A549 (cell line): ENCODE measurements around the gene ATP5F1D. TPM values are rescaled to one million over a fixed set of nuclear protein-coding genes. Genes with fewer than 3 reads are reported as not detected.

Experiments used
- ATAC-seq, 2 experiments: fragments of 200-7000 bp in 1 of 2; fragments of >200 bp in 1 of 2; cut with Nextera tagmentation in 1 of 2; cut with Tn5 transposase in 1 of 2; 3 replicates each; pipeline versions ENCODE4 v1.8.0 to v1.9.1; 2018 to 2020; ENCODE audit warnings: mild to moderate bottlenecking in 1 of 2, moderate library complexity in 1 of 2
- CTCF ChIA-PET: fragments of 300-600 bp; sonication (Branson Sonifier 250); formaldehyde crosslinking; extraction: SDS; loops from one replicate; lab custom pipeline; 2021; ENCODE audit warnings: antibody characterized with exemption, inconsistent platforms; lab: Yijun Ruan, JAX
- POLR2A ChIA-PET: fragments of 350-600 bp; formaldehyde crosslinking; extraction: SDS; loops from one replicate; lab custom pipeline; 2021; ENCODE audit warnings: antibody characterized with exemption, inconsistent platforms; lab: Yijun Ruan, JAX
- DNase-seq, 2 experiments: peaks; one replicate each; pipeline versions ENCODE4 v3.0.0 to v3.0.0-alpha.2; 2011 to 2016; ENCODE audit warnings: low read depth in 1 of 2, low spot score in 1 of 2
- FAIRE-seq: peaks from 2 replicates; lab custom pipeline; 2011; peaks lifted over from hg19 to GRCh38; lab: Jason Lieb, UNC
- H3K27ac ChIP-seq, 2 experiments: fragments of >200 bp; sonication (Bioruptor Twin); formaldehyde crosslinking; 3 replicates each; pipeline ENCODE4 v1.5.1; 2016 to 2017
- H3K4me1 ChIP-seq: fragments of >200 bp; sonication (Bioruptor Twin); formaldehyde crosslinking; 3 replicates; pipeline ENCODE4 v1.6.1; 2016
- H3K4me2 ChIP-seq: fragments of >200 bp; sonication (Bioruptor Twin); formaldehyde crosslinking; 3 replicates; pipeline ENCODE4 v1.6.1; 2016
- H3K4me3 ChIP-seq: fragments of >200 bp; sonication (Bioruptor Twin); formaldehyde crosslinking; 3 replicates; pipeline ENCODE4 v1.5.1; 2016
- H3K9me3 ChIP-seq: fragments of >200 bp; sonication (Bioruptor Twin); formaldehyde crosslinking; 3 replicates; pipeline ENCODE4 v1.6.1; 2016
- CBX8 ChIP-seq: fragments of 200-600 bp; sonication (generic); IDR thresholded peaks from 2 replicates; pipeline ENCODE4 v1.6.1; 2016
- CHD4 ChIP-seq: fragments of 200-600 bp; sonication (generic); IDR thresholded peaks from 2 replicates; pipeline ENCODE4 v1.6.1; 2016; ENCODE audit warnings: antibody characterized with exemption, mild to moderate bottlenecking, borderline replicate concordance
- EP300 ChIP-seq, 2 experiments: fragments of >200 bp; sonication (Bioruptor Twin); formaldehyde crosslinking; IDR thresholded peaks; 2 replicates in 1 of 2; 3 replicates in 1 of 2; pipeline ENCODE4 v1.6.1; 2016 to 2017
- ESRRA ChIP-seq: fragments of 150-350 bp; IDR thresholded peaks from 2 replicates; pipeline ENCODE4 v1.6.1; 2014; ENCODE audit warnings: mild to moderate bottlenecking, low read length, borderline replicate concordance
- FOXS1 ChIP-seq: fragments of 250-450 bp; sonication (Bioruptor Pico); IDR thresholded peaks from 2 replicates; pipeline ENCODE4 v1.5.0; 2020; ENCODE audit warnings: mild to moderate bottlenecking, moderate library complexity
- GATA3 ChIP-seq: IDR thresholded peaks from 2 replicates; pipeline ENCODE4 v1.6.1; 2012; ENCODE audit warnings: borderline replicate concordance
- JUN ChIP-seq, 2 experiments: fragments of >200 bp; sonication (Bioruptor Twin); formaldehyde crosslinking; IDR thresholded peaks; 2 replicates in 1 of 2; 3 replicates in 1 of 2; pipeline ENCODE4 v1.6.1; 2016 to 2017
- KDM1A ChIP-seq: fragments of 200-600 bp; sonication (generic); IDR thresholded peaks from 2 replicates; pipeline ENCODE4 v1.6.1; 2016; ENCODE audit warnings: low read depth, mild to moderate bottlenecking
- KDM5A ChIP-seq: fragments of 200-600 bp; sonication (generic); IDR thresholded peaks from 2 replicates; pipeline ENCODE4 v1.6.1; 2016; ENCODE audit warnings: antibody characterized with exemption, mild to moderate bottlenecking
- MAFK ChIP-seq: fragments of 450-650 bp; IDR thresholded peaks from 2 replicates; pipeline ENCODE4 v1.6.1; 2014; ENCODE audit not compliant: partially characterized antibody
- MAX ChIP-seq: IDR thresholded peaks from 2 replicates; pipeline ENCODE4 v1.6.1; 2012
- MAZ ChIP-seq: fragments of 150-350 bp; IDR thresholded peaks from 2 replicates; pipeline ENCODE4 v1.6.1; 2014; ENCODE audit warnings: antibody characterized with exemption, low read depth, low read length, borderline replicate concordance
- NFE2L2 ChIP-seq: fragments of 150-350 bp; conservative IDR thresholded peaks from 2 replicates; pipeline ENCODE4 v1.6.1; 2014; ENCODE audit warnings: low read length
- POLR2AphosphoS2 ChIP-seq: conservative IDR thresholded peaks from 2 replicates; pipeline ENCODE4 v1.6.1; 2012; ENCODE audit warnings: low read length, improper control_type of control experiment, inconsistent platforms
- RARB ChIP-seq: fragments of 250-450 bp; sonication (Bioruptor Pico); IDR thresholded peaks from 2 replicates; pipeline ENCODE4 v1.8.0; 2021; ENCODE audit warnings: mild to moderate bottlenecking, moderate library complexity
- RCOR1 ChIP-seq: fragments of 150-350 bp; IDR thresholded peaks from 2 replicates; pipeline ENCODE4 v1.6.1; 2014; ENCODE audit warnings: antibody characterized with exemption, low read length, low read depth
- USF2 ChIP-seq: fragments of 450-650 bp; IDR thresholded peaks from 2 replicates; pipeline ENCODE4 v1.6.1; 2014; ENCODE audit warnings: antibody characterized with exemption
- ZNF302 ChIP-seq: fragments of 250-450 bp; sonication (Bioruptor Pico); IDR thresholded peaks from 2 replicates; pipeline ENCODE4 v1.9.0; 2021; ENCODE audit warnings: inconsistent platforms, mild to moderate bottlenecking, moderate library complexity
- WGBS: methylation state at CpG from one replicate; pipeline ENCODE4 v1.1.6; 2017; ENCODE audit errors: missing lambda C conversion rate; 5-methylcytosine and 5-hydroxymethylcytosine counted together
- polyA plus RNA-seq, 4 experiments: library from polyadenylated mRNA; depleted of rRNA in 3 of 4; stranded (reverse); fragments of >200 nt; fragmentation: RNase III in 1 of 4; extraction: RNeasy Plus Mini Kit Qiagen cat#74134 plus additional on column Dnase treatment in 1 of 4; gene quantifications; 2 replicates in 3 of 4; 3 replicates in 1 of 4; pipeline ENCODE4 v1.2.3, GENCODE V29; 2011 to 2017
- TF ChIP-seq, protein P1 (sequence below): fragments of 250-450 bp; sonication (Bioruptor Pico); IDR thresholded peaks from 2 replicates; pipeline ENCODE4 v1.5.0; 2020; ENCODE audit warnings: low read depth, mild to moderate bottlenecking, moderate library complexity
- TF ChIP-seq, protein P2 (sequence below): IDR thresholded peaks from 2 replicates; pipeline ENCODE4 v1.6.1; 2012; ENCODE audit warnings: low read depth, borderline replicate concordance
- TF ChIP-seq, protein P3 (sequence below): fragments of 200-600 bp; sonication (generic); IDR thresholded peaks from 2 replicates; pipeline ENCODE4 v1.6.1; 2016; ENCODE audit warnings: antibody characterized with exemption, mild to moderate bottlenecking, moderate library complexity

The ATP5F1D gene
- polyA plus RNA-seq, 2 of the 4 experiments (the other 2 are of a cell fraction), result 28.7 to 96.9 TPM

DNA sequence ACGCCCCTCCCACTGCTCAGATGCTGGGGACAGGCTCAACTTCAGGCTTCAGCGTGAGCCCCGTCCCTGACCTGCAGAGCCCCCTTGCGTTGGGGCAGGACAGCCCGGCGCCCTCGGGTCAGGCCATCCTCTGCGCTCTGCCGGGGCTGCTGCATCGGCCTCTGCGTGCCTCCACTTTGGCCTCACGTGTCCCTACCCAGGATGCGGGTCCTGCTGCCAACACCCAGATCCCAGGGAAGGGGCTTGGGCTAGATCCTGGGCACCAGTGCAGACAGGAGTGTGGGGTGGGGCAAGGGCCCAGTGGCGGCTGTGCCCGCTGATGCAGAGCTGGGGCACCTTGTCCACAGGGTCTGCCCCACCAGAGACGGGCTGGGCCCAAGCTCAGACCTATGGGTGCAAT, 16.7 kb upstream of the ATP5F1D start:
- Histone ChIP-seq H3K4me2 (no peak overlapping the region), H3K9me3 (no peaks in the 10 kb centered on the region), H3K4me3 (no peak overlapping the region), H3K4me1 (peaks cover 14% of the 10 kb centered on the region; the same call in 1 of the 3 replicates), H3K27ac (no peak overlapping the region)
- ChIA-PET POLR2A (no interaction called here), CTCF (interaction anchor here (0.7 to 2.2 kb wide), 7 partner anchors 11 to 167 kb away, joined by 3 to 13 read pairs (median 5); no protein-coding TSS in a partner anchor)
- FAIRE-seq, result no peak
- TF ChIP-seq, protein P1, sequence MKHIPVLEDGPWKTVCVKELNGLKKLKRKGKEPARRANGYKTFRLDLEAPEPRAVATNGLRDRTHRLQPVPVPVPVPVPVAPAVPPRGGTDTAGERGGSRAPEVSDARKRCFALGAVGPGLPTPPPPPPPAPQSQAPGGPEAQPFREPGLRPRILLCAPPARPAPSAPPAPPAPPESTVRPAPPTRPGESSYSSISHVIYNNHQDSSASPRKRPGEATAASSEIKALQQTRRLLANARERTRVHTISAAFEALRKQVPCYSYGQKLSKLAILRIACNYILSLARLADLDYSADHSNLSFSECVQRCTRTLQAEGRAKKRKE (CRISPR knock-in tag), result no peak
- TF ChIP-seq RCOR1 (no peak), CBX8 (no peak), MAZ (no peak), KDM5A (no peak), EP300 (IDR thresholded peaks at IDR 0.05) (no peak), USF2 (no peak), GATA3 (no peak)
- WGBS, result 98% methylated on average over 14 of the region's 16 CpGs
- no peak for DNase-seq
- no peak for ATAC-seq

DNA sequence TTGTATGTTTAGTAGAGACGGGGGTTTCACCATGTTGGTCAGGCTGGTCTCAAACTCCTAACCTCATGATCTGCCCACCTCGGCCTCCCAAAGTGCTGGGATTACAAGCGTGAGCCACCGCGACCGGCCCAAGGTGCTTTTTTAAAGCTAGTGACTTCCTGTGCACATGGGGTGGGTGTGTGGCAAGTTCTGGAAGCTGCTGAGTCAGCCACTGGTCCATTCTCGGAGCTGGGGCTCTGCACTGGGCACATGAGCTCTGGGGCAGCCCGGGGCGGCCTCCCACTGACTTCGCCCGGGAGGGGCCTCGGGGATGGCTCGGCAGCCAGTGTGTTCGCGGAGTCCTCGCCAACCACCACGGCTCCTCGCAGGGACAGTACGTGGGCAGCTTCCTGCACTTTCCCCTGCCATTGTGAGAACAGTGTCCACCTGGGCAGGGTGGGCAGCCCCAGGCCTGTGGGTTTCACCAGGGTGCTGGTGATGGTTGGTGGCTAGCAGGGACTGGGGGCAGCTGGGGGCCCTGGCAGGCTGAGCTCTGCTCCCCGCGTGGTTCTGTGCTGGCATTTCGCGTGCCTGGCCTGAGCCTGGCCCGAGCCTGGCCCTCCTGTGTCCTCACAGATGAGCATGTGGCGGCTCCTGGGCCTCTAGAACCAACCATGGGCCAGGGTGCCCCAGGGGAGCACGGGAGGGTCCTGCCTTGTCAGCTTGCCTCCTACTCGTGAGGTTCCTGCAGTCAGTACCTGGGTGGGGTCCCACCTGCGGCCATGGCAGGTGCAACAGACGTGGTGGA, 15.9 kb upstream of the ATP5F1D start:
- ChIA-PET POLR2A (no interaction called here), CTCF (interaction anchor here (0.9 to 2.2 kb wide), 7 partner anchors 11 to 168 kb away, joined by 3 to 13 read pairs (median 5); partner anchors contain the start of gene ATP5F1D)
- no peak for FAIRE-seq
- WGBS, result 94% methylated on average over 10 of the region's 29 CpGs
- Histone ChIP-seq H3K4me1 (peaks cover 14% of the 10 kb centered on the region; the same call in 1 of the 3 replicates), H3K4me2 (no peak overlapping the region), H3K27ac (peak overlapping the region in 1 of 2 experiments; percentile 10; a peak in 1 of 6 replicates), H3K9me3 (no peaks in the 10 kb centered on the region), H3K4me3 (no peak overlapping the region)
- no peak for ATAC-seq
- peak; percentile 41 for TF ChIP-seq MAFK
- TF ChIP-seq, protein P2, sequence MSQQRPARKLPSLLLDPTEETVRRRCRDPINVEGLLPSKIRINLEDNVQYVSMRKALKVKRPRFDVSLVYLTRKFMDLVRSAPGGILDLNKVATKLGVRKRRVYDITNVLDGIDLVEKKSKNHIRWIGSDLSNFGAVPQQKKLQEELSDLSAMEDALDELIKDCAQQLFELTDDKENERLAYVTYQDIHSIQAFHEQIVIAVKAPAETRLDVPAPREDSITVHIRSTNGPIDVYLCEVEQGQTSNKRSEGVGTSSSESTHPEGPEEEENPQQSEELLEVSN, result no peak
- no peak for DNase-seq

DNA sequence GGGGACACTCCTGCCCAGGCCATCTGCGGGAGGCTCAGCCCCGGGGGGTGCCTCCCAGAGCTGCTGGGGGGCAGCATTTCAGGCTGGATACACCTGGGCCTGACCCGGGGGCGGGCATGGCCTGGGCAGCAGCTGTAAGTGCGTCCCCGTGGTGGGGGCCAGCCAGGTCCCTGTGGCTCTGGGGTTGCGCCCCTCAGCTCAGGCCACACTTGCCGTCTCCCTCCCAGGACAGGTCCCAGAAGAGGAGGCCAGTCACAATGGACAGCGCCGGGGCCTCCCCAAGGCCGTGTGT, 15.4 kb upstream of the ATP5F1D start:
- no CpG with 5 or more reads among the region's 11 CpGs for WGBS
- no peak overlapping the region for H3K4me3 ChIP-seq
- no peaks in the 10 kb centered on the region for H3K9me3 ChIP-seq
- no peak for TF ChIP-seq KDM1A
- TF ChIP-seq FOXS1 (CRISPR knock-in tag), result no peak
- TF ChIP-seq, protein P1 (CRISPR knock-in tag), result no peak
- no peak for TF ChIP-seq ESRRA
- no peak for TF ChIP-seq RARB (CRISPR knock-in tag)
- TF ChIP-seq NFE2L2, result no peak
- no peak for TF ChIP-seq JUN (IDR thresholded peaks at IDR 0.05)
- TF ChIP-seq, protein P3, sequence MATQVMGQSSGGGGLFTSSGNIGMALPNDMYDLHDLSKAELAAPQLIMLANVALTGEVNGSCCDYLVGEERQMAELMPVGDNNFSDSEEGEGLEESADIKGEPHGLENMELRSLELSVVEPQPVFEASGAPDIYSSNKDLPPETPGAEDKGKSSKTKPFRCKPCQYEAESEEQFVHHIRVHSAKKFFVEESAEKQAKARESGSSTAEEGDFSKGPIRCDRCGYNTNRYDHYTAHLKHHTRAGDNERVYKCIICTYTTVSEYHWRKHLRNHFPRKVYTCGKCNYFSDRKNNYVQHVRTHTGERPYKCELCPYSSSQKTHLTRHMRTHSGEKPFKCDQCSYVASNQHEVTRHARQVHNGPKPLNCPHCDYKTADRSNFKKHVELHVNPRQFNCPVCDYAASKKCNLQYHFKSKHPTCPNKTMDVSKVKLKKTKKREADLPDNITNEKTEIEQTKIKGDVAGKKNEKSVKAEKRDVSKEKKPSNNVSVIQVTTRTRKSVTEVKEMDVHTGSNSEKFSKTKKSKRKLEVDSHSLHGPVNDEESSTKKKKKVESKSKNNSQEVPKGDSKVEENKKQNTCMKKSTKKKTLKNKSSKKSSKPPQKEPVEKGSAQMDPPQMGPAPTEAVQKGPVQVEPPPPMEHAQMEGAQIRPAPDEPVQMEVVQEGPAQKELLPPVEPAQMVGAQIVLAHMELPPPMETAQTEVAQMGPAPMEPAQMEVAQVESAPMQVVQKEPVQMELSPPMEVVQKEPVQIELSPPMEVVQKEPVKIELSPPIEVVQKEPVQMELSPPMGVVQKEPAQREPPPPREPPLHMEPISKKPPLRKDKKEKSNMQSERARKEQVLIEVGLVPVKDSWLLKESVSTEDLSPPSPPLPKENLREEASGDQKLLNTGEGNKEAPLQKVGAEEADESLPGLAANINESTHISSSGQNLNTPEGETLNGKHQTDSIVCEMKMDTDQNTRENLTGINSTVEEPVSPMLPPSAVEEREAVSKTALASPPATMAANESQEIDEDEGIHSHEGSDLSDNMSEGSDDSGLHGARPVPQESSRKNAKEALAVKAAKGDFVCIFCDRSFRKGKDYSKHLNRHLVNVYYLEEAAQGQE, result no peak
- TF ChIP-seq CHD4, result no peak
- TF ChIP-seq MAX, result no peak
- no peak for TF ChIP-seq ZNF302 (CRISPR knock-in tag)
- no peak for TF ChIP-seq POLR2AphosphoS2
- TF ChIP-seq, all 56 proteins: peak for 0
- H3K4me1 ChIP-seq, result peaks cover 14% of the 10 kb centered on the region; the same call in 1 of the 3 replicates
- ATAC-seq (no peak), DNase-seq (no peak), FAIRE-seq (no peak)
- ChIA-PET CTCF (interaction anchor here (1.2 to 2.2 kb wide), 5 partner anchors 12 to 168 kb away, joined by 3 to 13 read pairs (median 5); no protein-coding TSS in a partner anchor), POLR2A (no interaction called here)
- H3K4me2 ChIP-seq, result no peak overlapping the region
- no peak overlapping the region for H3K27ac ChIP-seq
